ENCODE results near the gene FNDC1.

DNA sequence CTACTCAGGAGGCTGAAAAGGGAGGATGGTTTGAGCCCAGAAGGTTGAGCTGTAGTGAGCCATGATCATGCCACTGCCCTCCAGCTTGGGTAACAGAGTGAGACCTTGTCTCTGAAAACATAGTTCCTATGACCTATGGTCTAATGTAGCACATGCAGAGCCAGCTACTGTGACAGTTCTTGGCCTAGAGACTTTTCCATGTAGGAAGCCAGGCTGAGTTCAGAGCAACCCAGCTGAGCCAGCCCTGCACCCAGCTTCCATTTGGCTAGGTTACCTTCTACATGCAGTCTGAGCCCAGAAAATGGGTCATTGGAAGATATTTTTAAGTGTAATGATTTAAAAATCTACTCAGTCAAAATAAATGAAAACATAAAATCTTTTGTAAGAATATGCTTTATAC, 92.8 kb downstream of the FNDC1 start:
- TF ChIP-seq, protein P1, sequence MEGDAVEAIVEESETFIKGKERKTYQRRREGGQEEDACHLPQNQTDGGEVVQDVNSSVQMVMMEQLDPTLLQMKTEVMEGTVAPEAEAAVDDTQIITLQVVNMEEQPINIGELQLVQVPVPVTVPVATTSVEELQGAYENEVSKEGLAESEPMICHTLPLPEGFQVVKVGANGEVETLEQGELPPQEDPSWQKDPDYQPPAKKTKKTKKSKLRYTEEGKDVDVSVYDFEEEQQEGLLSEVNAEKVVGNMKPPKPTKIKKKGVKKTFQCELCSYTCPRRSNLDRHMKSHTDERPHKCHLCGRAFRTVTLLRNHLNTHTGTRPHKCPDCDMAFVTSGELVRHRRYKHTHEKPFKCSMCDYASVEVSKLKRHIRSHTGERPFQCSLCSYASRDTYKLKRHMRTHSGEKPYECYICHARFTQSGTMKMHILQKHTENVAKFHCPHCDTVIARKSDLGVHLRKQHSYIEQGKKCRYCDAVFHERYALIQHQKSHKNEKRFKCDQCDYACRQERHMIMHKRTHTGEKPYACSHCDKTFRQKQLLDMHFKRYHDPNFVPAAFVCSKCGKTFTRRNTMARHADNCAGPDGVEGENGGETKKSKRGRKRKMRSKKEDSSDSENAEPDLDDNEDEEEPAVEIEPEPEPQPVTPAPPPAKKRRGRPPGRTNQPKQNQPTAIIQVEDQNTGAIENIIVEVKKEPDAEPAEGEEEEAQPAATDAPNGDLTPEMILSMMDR (IDR thresholded peaks at IDR 0.05; ENCODE audit: low read depth, low read length), result no peak
- TF ChIP-seq EZH2phosphoT487 (IDR thresholded peaks at IDR 0.05; ENCODE audit: low read depth), result no peak

Data from OCI-LY3 (cell line).